Effector CD4-positive, alpha-beta T cell (primary cell): ENCODE measurements around the gene BMP8A.
"Not testable (repeated sequence)": the region's sequence is repeated elsewhere in the genome, so short reads cannot be mapped to it uniquely, and the experiment has no call there.

Experiments
- DNase-seq: peaks from one replicate; pipeline ENCODE4 v3.0.0-alpha.2; 2020
- total RNA-seq: gene quantifications from one replicate; lab custom pipeline; 2026; lab: John Stamatoyannopoulos, UW

Gene BMP8A
- 0.56 reads per million for total RNA-seq

- DNase-seq = peak; percentile 66
Observed at GRCh38 chr1:39491146-39491921, at the start of gene BMP8A. Gene BMP8A (plus strand): TSS chr1:39491636. CDS start chr1:39491992, 356 bp downstream.

- no peak for DNase-seq
Observed at GRCh38 chr1:39441797-39442196, 49.6 kb upstream of the BMP8A start.

- DNase-seq = no peak
Observed at GRCh38 chr1:39445573-39445972, 45.9 kb upstream of the BMP8A start.

- DNase-seq = no peak
Observed at GRCh38 chr1:39446986-39447567, 44.4 kb upstream of the BMP8A start.

- DNase-seq = not testable (repeated sequence)
Observed at GRCh38 chr1:39450041-39450440, 41.4 kb upstream of the BMP8A start.

GRCh38 chr1:39450956-39451606 lies 40.4 kb upstream of the BMP8A start:
- DNase-seq = no peak

- no peak for DNase-seq
Observed at GRCh38 chr1:39452081-39452480, 39.4 kb upstream of the BMP8A start.

- no peak for DNase-seq
Observed at GRCh38 chr1:39452540-39452939, 38.9 kb upstream of the BMP8A start.

GRCh38 chr1:39453603-39454002 lies 37.8 kb upstream of the BMP8A start:
- DNase-seq = no peak

DNA sequence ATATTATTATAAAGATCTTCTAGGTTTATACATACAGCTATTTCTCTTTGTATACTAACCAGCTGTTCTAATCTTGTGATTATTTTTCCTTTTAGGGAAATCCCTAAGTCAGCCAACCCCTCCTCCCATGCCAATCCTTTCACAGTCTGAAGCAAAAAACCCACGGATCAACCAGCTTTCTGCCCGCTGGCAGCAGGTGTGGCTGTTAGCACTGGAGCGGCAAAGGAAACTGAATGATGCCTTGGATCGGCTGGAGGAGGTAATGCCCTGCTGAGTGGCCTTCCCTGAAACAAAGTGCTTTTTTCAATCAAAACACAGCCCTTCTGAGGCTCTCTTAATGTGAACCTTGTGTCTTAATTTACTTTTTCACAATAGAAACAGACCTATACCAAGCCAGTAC lies 32.4 kb upstream of the BMP8A start:
- DNase-seq = no peak

DNA sequence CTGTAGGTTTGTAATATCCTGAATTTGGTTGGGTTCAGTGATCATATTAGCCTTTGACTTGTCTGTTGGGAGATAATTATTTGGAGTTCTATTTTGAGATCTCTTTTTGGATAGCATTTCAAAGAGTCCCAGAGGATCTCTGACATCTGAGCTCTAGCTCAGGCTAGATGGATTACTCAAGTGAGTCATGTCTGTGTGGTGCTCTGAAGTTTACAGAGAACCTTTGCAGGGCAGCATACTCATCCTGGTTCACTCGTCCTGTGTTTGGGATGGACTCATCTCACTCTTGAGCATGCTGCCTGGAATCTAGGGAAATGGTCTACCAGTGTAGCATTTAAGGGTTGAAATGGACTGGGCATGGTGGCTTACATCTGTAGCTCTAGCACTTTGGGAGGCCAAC lies 29.4 kb upstream of the BMP8A start:
- DNase-seq = no peak

- DNase-seq = no peak
Observed at GRCh38 chr1:39466413-39467107, 24.9 kb upstream of the BMP8A start.

DNA sequence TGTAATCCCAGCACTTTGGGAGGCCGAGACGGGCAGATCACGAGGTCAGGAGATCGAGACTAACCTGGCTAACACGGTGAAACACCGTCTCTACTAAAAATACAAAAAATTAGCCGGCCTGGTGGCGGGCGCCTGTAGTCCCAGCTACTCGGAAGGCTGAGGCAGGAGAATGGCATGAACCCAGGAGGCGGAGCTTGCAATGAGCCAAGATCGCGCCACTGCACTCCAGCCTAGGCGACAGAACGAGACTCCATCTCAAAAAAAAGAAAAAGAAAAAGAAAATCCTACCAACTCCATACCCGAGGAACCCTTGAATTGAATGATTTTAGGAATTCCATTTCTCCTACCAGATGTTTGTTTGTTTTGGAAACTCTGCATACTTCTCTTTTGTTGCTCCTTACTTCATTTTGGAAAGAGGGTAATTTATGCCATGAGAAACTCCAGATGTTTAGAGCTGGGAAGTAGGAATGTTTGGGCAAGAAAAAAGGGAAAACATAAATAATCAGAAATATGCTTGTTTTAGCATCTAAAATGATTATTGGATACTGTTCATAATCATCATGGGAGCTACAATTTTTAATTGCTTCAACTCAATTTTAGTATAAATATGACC lies 24.2 kb upstream of the BMP8A start:
- not testable (repeated sequence) for DNase-seq

- DNase-seq = no peak
Observed at GRCh38 chr1:39469150-39469549, 22.3 kb upstream of the BMP8A start.

- no peak for DNase-seq
Observed at GRCh38 chr1:39470040-39470439, 21.4 kb upstream of the BMP8A start.

GRCh38 chr1:39472826-39473225 lies 18.6 kb upstream of the BMP8A start:
- DNase-seq = no peak

GRCh38 chr1:39473324-39473723 lies 18.1 kb upstream of the BMP8A start:
- no peak for DNase-seq

DNA sequence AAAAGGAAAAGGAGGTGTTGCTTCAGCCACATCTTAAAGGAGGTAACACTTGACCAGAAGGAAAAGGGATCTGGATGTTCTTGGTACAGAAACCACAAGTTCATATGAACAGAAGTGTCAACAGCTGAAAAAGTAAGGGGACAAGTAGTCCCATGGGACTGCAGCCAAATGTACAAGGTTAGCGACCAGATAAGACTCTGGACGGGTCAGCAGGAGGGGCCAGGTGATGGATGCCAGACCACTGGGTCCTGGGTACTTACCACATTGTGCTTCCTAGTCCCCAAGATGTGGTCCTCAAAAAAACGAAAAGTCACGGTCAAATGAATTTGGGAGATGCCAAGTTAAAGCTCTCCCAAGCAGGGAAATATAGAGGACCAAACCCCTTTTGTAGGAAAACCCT lies 16.6 kb upstream of the BMP8A start:
- no peak for DNase-seq

- not testable (repeated sequence) for DNase-seq
Observed at GRCh38 chr1:39475551-39475950, 15.9 kb upstream of the BMP8A start.

DNA sequence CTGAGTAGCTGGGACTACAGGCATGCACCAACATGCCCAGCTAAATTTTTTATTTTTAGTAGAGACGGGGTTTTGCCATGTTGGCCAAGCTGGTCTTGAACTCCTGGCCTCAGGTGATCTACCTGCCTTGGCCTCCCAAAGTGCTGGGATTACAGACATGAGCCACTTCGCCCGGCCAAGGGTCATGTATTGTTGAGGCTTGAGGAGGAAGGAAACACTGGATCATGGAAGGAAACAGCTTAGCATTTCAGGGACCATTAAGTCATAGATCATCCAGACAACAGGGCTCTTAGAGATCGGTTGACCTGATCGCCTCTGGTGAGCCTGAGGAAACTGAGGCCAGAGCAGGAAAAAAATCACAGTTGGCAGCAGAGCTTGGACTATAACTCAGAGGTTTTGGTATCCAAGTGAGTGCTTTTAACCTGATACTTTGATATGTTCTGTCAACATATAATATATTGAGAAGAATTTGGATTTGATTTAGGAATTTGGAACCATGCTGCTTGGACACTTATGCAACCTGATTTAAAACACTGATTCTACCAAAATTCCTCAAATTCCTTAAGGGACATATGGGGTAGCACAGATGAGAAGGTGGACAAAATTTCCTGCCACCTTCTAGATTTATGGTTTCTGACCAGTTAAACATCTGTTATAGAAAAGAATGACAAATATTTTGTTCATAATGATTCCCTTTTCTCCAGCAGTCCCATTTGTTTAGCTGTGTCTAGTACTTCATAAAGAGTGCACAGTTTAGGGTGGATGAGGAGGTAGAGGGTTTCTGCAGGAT lies 13.1 kb upstream of the BMP8A start:
- no peak for DNase-seq

DNA sequence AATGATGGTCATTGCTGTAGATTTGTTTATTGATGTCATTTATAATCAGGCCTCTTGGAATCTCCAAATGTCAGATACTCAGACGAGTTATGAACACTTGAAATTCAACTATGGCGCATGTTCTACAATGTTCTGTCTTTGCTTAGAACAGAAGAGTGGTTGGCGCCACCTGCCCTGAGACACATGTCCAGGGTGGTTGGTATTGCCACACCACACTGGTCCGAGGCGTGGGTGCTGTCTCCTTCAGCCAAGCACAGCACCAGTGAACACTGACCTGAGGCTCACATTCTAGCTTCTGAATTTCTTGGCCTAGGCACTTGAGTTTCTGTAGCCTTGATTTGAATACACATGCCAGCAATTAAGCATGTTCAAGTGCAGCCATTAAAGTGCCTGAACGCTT lies 10.1 kb upstream of the BMP8A start:
- DNase-seq = no peak

DNA sequence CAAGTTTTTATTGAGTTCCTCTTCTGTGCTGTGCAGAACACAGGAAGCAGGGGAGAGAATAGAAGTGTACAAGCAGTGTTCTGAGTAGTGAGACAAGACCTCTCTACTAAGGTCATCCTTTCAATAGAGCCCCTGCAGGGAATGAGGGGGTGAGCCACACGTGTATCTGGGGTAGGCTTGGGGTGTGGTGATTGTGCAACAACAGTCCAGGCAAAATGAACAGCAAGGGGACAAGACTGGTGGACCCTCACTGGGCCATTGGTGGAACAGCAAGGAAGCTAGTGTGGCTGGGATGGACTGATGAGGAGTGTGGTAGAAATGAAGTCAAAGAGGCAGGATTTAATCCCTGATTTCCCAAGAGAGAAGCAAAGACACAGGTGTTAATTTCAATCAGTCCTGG lies 8.2 kb upstream of the BMP8A start:
- DNase-seq = no peak
